A549 (cell line): ENCODE measurements around the gene RFX3.

ENCODE experiments used
- BHLHE40 ChIP-seq: IDR thresholded peaks from 2 replicates; pipeline ENCODE4 v1.6.1; 2012; ENCODE audit warnings: low read depth, low read length, inconsistent platforms
- CBX8 ChIP-seq: fragments of 200-600 bp; sonication (generic); IDR thresholded peaks from 2 replicates; pipeline ENCODE4 v1.6.1; 2016
- CTCF ChIP-seq: fragments of >200 bp; sonication (Bioruptor Twin); formaldehyde crosslinking; IDR thresholded peaks from 3 replicates; pipeline ENCODE4 v1.5.1; 2016
- EP300 ChIP-seq, 2 experiments: fragments of >200 bp; sonication (Bioruptor Twin); formaldehyde crosslinking; IDR thresholded peaks; 2 replicates in 1 of 2; 3 replicates in 1 of 2; pipeline ENCODE4 v1.6.1; 2016 to 2017
- MAX ChIP-seq: IDR thresholded peaks from 2 replicates; pipeline ENCODE4 v1.6.1; 2012
- NPAS2 ChIP-seq: fragments of 250-450 bp; sonication (Bioruptor Pico); IDR thresholded peaks from 2 replicates; pipeline ENCODE4 v1.8.0; 2022; ENCODE audit warnings: mild to moderate bottlenecking, moderate library complexity, borderline replicate concordance
- POLR2A ChIP-seq: IDR thresholded peaks from 2 replicates; pipeline ENCODE4 v1.6.1; 2012; ENCODE audit warnings: mild to moderate bottlenecking, low read length
- RFX5 ChIP-seq: fragments of 450-650 bp; IDR thresholded peaks from 2 replicates; pipeline ENCODE4 v1.7.1; 2014; ENCODE audit warnings: antibody characterized with exemption, mild to moderate bottlenecking, moderate library complexity
- SMC3 ChIP-seq: fragments of >200 bp; sonication (Bioruptor Twin); formaldehyde crosslinking; IDR thresholded peaks from 3 replicates; pipeline ENCODE4 v1.6.1; 2018; ENCODE audit warnings: inconsistent platforms
- ZC3H11A ChIP-seq: fragments of 450-650 bp; IDR thresholded peaks from 2 replicates; pipeline ENCODE4 v1.6.1; 2014; ENCODE audit warnings: antibody characterized with exemption, mild to moderate bottlenecking

- TF ChIP-seq NPAS2 (CRISPR knock-in tag), result no peak
- no peak for TF ChIP-seq POLR2A
- TF ChIP-seq CTCF, result no peak
- TF ChIP-seq SMC3, result no peak
- no peak for TF ChIP-seq BHLHE40
- no peak for TF ChIP-seq EP300 (IDR thresholded peaks at IDR 0.05)
- no peak for TF ChIP-seq CBX8
- TF ChIP-seq MAX, result no peak
- TF ChIP-seq RFX5, result no peak
- TF ChIP-seq ZC3H11A, result no peak
Observed at GRCh38 chr9:3262826-3263529, 262.8 kb downstream of the RFX3 start.
